ENCODE measurements around the gene UCK2. TPM values are rescaled to one million over a fixed set of nuclear protein-coding genes. Genes with fewer than 3 reads are reported as not detected.

The UCK2 gene
- total RNA-seq, 1 experiment from 2014 or later: 88.4 TPM

GRCh38 chr1:165847486-165847885, 20.1 kb downstream of the UCK2 start:
- H3K79me2 ChIP-seq (ENCODE audit: insufficient read depth, low read length): peaks cover 100% of the 10 kb centered on the region
- H3K4me2 ChIP-seq (ENCODE audit: low read length): no peak overlapping the region
- H3K4me1 ChIP-seq (ENCODE audit: control insufficient read depth in 1 of 2, insufficient read depth in 2 of 2, low read length in 2 of 2): peaks cover 11 to 23% of the 10 kb centered on the region in 2 experiments
- no peaks in the 10 kb centered on the region for H3K27me3 ChIP-seq (ENCODE audit: insufficient read depth, low read length)
- H4K20me1 ChIP-seq (ENCODE audit: insufficient read depth): peaks cover 39% of the 10 kb centered on the region; the same call in 1 of the 2 replicates
- no peaks in the 10 kb centered on the region for H3K36me3 ChIP-seq (ENCODE audit: control insufficient read depth in 1 of 2, insufficient read depth in 2 of 2, low read length in 2 of 2)
- ChIA-PET RAD21 (ENCODE audit: low non-redundant PET in 1 of 2, low total read pairs in 2 of 2, uncharacterized antibody in 2 of 2, unreplicated experiment in 2 of 2) (no interaction called here), POLR2A (no interaction called here), CTCF (no interaction called here)
- intact Hi-C loops (cut with micrococcal nuclease): no loop called here
- no peak overlapping the region for H2AFZ ChIP-seq (ENCODE audit: low read depth, low read length, poor library complexity, severe bottlenecking)
- H3K9me3 ChIP-seq (ENCODE audit: control insufficient read depth in 1 of 2, insufficient read depth in 1 of 2, low read depth in 1 of 2, low read length in 2 of 2): no peaks in the 10 kb centered on the region
- TF ChIP-seq EGR1 (IDR thresholded peaks at IDR 0.05; ENCODE audit: low read depth) (no peak), ZBTB33 (IDR thresholded peaks at IDR 0.05; ENCODE audit: extremely low read depth, insufficient replicate concordance, low read length) (no peak), SIN3A (IDR thresholded peaks at IDR 0.05; ENCODE audit: low read depth) (no peak), MAX (IDR thresholded peaks at IDR 0.05) (no peak), YY1 (IDR thresholded peaks at IDR 0.05; ENCODE audit: extremely low read depth, insufficient replicate concordance, low read depth, low read length) (no peak), ZFX (IDR thresholded peaks at IDR 0.05) (no peak), REST (IDR thresholded peaks at IDR 0.05; ENCODE audit: low read depth) (no peak), EZH2 (IDR thresholded peaks at IDR 0.05) (no peak), TCF7L2 (IDR thresholded peaks at IDR 0.05; ENCODE audit: borderline replicate concordance, extremely low read depth, insufficient read depth, insufficient read length) (no peak), EZH2phosphoT487 (IDR thresholded peaks at IDR 0.05; ENCODE audit: borderline replicate concordance) (no peak), SRF (IDR thresholded peaks at IDR 0.05; ENCODE audit: low read depth) (no peak), CTCF (IDR thresholded peaks at IDR 0.05 in 2 of 3, conservative IDR thresholded peaks at IDR 0.05 in 1 of 3; ENCODE audit: borderline replicate concordance in 1 of 3, insufficient read depth in 1 of 3, low read depth in 2 of 3, low read length in 2 of 3) (no peak), SP1 (IDR thresholded peaks at IDR 0.05; ENCODE audit: low read depth) (no peak), CBX3 (IDR thresholded peaks at IDR 0.05; ENCODE audit: low read depth) (no peak), POLR2AphosphoS5 (IDR thresholded peaks at IDR 0.05; ENCODE audit: low read depth, low read length) (no peak), FOSL1 (IDR thresholded peaks at IDR 0.05; ENCODE audit: low read depth) (no peak), ELF1 (IDR thresholded peaks at IDR 0.05; ENCODE audit: borderline replicate concordance, low read depth) (no peak)
- no peak overlapping the region for H3K4me3 ChIP-seq (replicated peaks in 1 of 2; ENCODE audit: low read depth in 1 of 2, low read length in 2 of 2)
- ATAC-seq (no peak), DNase-seq (ENCODE audit: low read depth, low spot score) (no peak)
- H3K27ac ChIP-seq (ENCODE audit: low read depth, low read length): no peak overlapping the region
- no peaks in the 10 kb centered on the region for H3K9me2 ChIP-seq (ENCODE audit: insufficient read depth)
- BruUV-seq (replicated peaks): no TSS peak
- no peak overlapping the region for H3K9ac ChIP-seq (ENCODE audit: low read length)

All from HCT116 (cell line).